ENCODE measurements around the gene TTC14. TPM values are rescaled to one million over a fixed set of nuclear protein-coding genes. Genes with fewer than 3 reads are reported as not detected.

Gene TTC14
- total RNA-seq, 6 experiments from 2014 or later: 25.5 to 30.4 (median 27.2) TPM

- Mint-ChIP-seq H3K4me3 (no peak overlapping the region), H3K9me3 (no peaks in the 10 kb centered on the region), H3K27ac (no peak overlapping the region), H3K4me1 (ENCODE audit: low read depth) (no peaks in the 10 kb centered on the region), H3K27me3 (ENCODE audit: insufficient read depth) (no peaks in the 10 kb centered on the region), H3K36me3 (ENCODE audit: low read depth) (peaks cover 8% of the 10 kb centered on the region; the same call in 1 of the 2 replicates)
- TF ChIP-seq CTCF (IDR thresholded peaks at IDR 0.05): no peak
- no peak for DNase-seq
Measured at GRCh38 chr3:180619723-180620122, 17.8 kb downstream of the TTC14 start.

GRCh38 chr3:180624714-180625113 lies 22.8 kb downstream of the TTC14 start:
- Mint-ChIP-seq H3K9me3 (no peaks in the 10 kb centered on the region), H3K36me3 (ENCODE audit: low read depth) (peaks cover 18% of the 10 kb centered on the region; the same call in 1 of the 2 replicates), H3K27ac (no peak overlapping the region), H3K27me3 (ENCODE audit: insufficient read depth) (no peaks in the 10 kb centered on the region), H3K4me3 (no peak overlapping the region), H3K4me1 (ENCODE audit: low read depth) (no peaks in the 10 kb centered on the region)
- DNase-seq: no peak
- TF ChIP-seq CTCF (IDR thresholded peaks at IDR 0.05): no peak

- no peaks in the 10 kb centered on the region for H3K9me3 Mint-ChIP-seq
- peaks cover 14% of the 10 kb centered on the region; the same call in 1 of the 2 replicates for H3K36me3 Mint-ChIP-seq (ENCODE audit: low read depth)
- no peaks in the 10 kb centered on the region for H3K27me3 Mint-ChIP-seq (ENCODE audit: insufficient read depth)
- H3K27ac Mint-ChIP-seq: no peak overlapping the region
- H3K4me1 Mint-ChIP-seq (ENCODE audit: low read depth): peaks cover 7% of the 10 kb centered on the region
- TF ChIP-seq CTCF (IDR thresholded peaks at IDR 0.05): no peak
- no peak for DNase-seq
- no peak overlapping the region for H3K4me3 Mint-ChIP-seq
Measured at GRCh38 chr3:180626844-180627243, 24.9 kb downstream of the TTC14 start.

- TF ChIP-seq CTCF (IDR thresholded peaks at IDR 0.05): no peak
- peaks cover 7% of the 10 kb centered on the region; the same call in 1 of the 2 replicates for H3K27me3 Mint-ChIP-seq (ENCODE audit: insufficient read depth)
- H3K4me3 Mint-ChIP-seq: no peak overlapping the region
- H3K9me3 Mint-ChIP-seq: no peaks in the 10 kb centered on the region
- DNase-seq: no peak
- H3K36me3 Mint-ChIP-seq (ENCODE audit: low read depth): peaks cover 3% of the 10 kb centered on the region; the same call in 1 of the 2 replicates
- no peak overlapping the region for H3K27ac Mint-ChIP-seq
- H3K4me1 Mint-ChIP-seq (ENCODE audit: low read depth): peaks cover 7% of the 10 kb centered on the region
Measured at GRCh38 chr3:180630371-180630770, 28.4 kb downstream of the TTC14 start.

GRCh38 chr3:180631317-180631716 lies 29.4 kb downstream of the TTC14 start:
- Mint-ChIP-seq H3K27ac (no peak overlapping the region), H3K4me1 (ENCODE audit: low read depth) (peaks cover 7% of the 10 kb centered on the region), H3K9me3 (no peaks in the 10 kb centered on the region), H3K27me3 (ENCODE audit: insufficient read depth) (peaks cover 9% of the 10 kb centered on the region; the same call in 1 of the 2 replicates), H3K4me3 (no peak overlapping the region), H3K36me3 (ENCODE audit: low read depth) (no peaks in the 10 kb centered on the region)
- DNase-seq: no peak
- TF ChIP-seq CTCF (IDR thresholded peaks at IDR 0.05): peak; percentile 51

GRCh38 chr3:180633722-180634121 lies 31.8 kb downstream of the TTC14 start:
- Mint-ChIP-seq H3K36me3 (ENCODE audit: low read depth) (no peaks in the 10 kb centered on the region), H3K4me1 (ENCODE audit: low read depth) (peaks cover 7% of the 10 kb centered on the region), H3K27me3 (ENCODE audit: insufficient read depth) (peaks cover 9% of the 10 kb centered on the region), H3K9me3 (no peaks in the 10 kb centered on the region), H3K4me3 (no peak overlapping the region), H3K27ac (no peak overlapping the region)
- DNase-seq: no peak
- TF ChIP-seq CTCF (IDR thresholded peaks at IDR 0.05): no peak

Measured in HFFc6 (cell line).